Cardiac septum (tissue), 1 donor: Measurements from ENCODE around the gene CHN2. TPM values are rescaled to one million over a fixed set of nuclear protein-coding genes. Genes with fewer than 3 reads are reported as not detected.

ENCODE experiments used
- DNase-seq: peaks from one replicate; pipeline ENCODE4 v3.0.0-alpha.2; 2020; ENCODE audit warnings: low spot score
- intact Hi-C: fragments of 100-400 bp; cut with DNase I; formaldehyde crosslinking; loops from one replicate; pipeline ENCODE4 v1.14.0; 2022
- total RNA-seq: library from RNA; stranded (reverse); fragmentation: NEBNext Ultra II Directional; extraction: Animal tissue kit (Norgen Biotek cat#: 25700); gene quantifications from one replicate; pipeline ENCODE4 v1.2.1, GENCODE V29; 2021
- donor health status: DM: no; HTN: no; CAD: no.

Gene CHN2
- total RNA-seq, 1 donor from 2014 or later: 33.6 TPM

DNA sequence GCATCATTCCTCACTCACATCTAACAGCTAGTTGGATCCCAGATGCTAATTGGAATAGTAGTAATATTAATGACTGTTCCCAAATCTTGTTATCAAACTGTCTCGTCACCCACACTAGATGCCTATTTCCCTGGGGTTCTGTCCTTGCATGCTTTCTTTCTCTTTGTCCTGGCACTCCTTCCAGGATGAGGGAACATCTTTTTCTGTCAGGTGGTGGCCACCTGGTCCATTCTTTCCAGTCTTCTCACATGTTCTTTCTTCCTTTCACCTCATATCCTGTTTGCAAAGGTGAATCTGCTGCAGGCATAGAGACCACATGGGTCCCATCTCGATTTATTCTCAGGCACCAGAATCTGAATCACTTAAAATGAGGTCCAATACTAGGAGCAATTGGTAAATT, 126.0 kb downstream of the CHN2 start:
- DNase-seq: no peak
- intact Hi-C loops: no loop called here

DNA sequence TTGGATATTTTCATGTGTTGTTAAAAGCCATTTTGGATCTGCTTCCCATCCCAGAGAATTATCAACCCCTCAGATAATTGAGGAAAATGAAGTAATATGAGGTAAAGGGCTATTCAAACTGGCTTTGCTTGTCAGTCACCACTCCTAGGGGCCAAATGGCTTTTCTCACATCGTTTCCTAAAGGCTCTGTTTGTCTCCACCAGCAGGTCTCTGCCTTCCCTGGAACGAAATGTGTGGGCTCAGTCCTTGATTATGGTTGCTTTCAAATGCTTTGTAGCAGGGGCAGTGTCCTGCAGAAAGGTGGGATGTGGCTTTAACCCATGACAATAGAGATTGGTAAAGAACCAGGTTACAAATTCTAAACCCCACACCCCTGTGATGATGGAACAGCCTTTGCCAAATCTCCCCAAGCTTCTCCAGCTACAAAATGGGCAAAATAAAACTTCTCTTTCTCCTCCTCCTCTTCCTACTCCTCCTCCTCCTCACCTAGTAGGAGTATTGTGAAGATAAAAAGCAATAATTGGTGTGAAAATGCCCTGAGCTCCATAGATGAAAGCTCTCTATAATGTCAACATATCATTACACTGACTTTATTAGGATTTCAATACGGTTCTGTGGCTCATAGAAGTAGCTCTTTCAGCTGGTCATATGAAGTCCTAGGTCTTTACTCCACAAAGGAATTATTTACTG, 127.6 kb downstream of the CHN2 start:
- intact Hi-C loops: no loop called here
- no peak for DNase-seq

DNA sequence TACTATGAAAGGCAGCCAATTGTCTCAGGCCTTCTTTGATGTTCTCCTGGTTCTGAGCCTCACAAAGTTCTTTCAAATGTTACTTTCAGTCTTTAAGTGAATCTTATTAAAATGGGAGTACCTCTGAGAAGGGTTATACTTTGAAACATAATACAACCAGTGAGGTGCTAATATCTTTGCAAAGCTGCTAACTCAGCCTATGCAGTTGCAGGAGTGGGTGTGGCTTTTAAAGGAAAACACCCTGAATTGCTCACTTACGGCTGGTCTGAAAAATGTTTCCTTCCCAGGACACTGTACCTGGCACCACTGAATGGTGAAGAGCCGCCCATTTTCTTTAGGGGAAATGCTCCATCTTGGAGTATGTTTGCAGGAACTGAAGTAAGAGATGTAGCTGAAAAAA, 130.9 kb downstream of the CHN2 start:
- no peak for DNase-seq
- intact Hi-C loops: no loop called here

DNA sequence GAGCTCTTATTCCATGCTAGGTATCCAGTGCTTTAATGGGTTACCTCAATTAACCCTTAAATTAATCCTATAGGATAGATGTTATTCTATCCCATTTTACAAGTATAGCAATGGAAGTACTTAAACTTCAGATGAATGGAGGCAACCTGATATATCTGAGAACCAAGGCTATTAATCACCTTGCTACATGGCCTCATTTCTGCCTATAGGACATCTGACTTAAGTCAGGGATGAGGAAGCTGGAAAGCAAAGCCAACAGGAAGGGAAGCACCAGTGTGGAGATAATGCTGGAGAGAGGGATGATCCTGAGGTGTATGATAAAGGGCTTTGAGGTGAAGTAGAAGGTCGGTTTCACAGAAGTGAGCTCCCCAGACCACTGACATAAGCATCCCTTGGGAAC, 132.3 kb downstream of the CHN2 start:
- no peak for DNase-seq
- intact Hi-C loops: no loop called here

DNA sequence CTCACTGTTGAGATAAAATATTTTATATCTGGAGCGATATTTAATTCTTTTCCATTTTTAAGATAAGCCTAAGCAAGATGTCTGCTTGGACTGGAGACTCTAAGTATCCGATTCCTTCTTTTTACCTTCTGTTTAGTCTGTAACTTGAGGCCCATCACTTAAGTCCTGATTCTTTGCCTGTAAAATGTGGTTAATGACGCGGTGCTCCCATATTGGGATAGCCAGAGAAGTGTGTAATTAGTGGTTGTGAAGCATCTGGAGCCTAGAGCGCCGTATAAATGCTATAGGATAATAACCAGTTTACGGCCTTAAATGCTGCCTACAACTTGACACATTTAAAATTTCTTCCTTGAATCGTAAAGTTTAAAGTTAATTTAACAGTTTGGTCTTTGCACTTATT, 132.9 kb downstream of the CHN2 start:
- no peak for DNase-seq

DNA sequence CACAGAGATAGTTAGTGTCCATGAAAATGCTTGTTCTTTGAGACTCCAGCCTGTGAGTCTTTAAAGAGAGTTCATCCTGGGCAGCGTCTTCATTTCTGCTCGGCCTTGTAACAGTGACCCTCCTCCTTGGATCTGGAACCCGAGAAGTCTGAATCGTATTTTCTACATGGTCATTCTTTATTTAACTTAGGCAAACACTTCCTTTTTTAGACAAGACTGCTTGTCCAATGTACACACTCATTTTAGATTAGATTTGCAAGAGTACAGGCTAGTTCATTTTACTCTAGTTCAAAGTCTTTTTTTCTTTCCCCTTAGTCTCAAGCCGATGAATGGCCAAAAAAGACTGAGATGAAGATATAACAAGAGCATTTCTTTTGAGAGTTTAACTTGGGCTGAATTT, 133.5 kb downstream of the CHN2 start:
- intact Hi-C loops: no loop called here

More for the DNA sequence above, 132.9 kb downstream of the CHN2 start:
- intact Hi-C loops: no loop called here

DNA sequence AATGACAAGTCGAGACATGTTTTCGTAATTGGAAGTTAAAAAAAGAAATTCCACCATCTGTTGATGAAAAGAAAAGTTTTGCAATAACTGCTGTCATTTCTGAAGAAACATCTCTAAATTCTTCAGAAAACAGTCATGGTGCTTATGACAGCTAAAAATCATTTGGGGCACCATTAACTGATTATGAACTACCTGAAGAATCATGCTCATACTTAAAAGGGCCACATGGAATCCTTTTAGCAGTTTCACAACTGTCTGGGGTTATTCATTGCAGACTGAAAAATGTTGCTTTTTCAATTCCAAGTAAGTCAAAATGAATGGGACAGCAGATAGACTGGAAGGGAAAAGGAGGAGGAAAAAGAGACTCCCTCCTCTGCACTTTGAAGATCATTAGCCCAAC, 134.2 kb downstream of the CHN2 start:
- intact Hi-C loops: no loop called here
- DNase-seq: no peak

More for the DNA sequence above, 133.5 kb downstream of the CHN2 start:
- DNase-seq: no peak

DNA sequence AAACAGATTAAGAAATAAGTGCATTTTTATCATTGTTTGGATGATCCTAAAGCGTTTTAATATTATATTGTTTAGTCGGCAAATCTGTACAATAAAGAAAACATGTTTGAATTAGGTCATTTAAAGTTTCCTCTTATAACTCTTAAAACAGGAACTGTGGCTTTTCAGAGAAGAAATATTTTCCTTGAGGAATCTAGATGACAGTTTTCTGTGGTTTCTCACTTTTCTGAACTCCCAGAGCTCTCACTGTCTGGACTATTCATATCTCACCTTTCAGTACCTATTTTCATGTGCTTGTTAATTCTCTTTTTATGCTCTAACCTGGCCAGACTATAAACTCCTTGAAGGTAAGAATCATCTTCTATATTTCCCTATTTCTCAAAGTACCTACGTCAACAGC, 135.1 kb downstream of the CHN2 start:
- DNase-seq: no peak
- intact Hi-C loops: no loop called here

DNA sequence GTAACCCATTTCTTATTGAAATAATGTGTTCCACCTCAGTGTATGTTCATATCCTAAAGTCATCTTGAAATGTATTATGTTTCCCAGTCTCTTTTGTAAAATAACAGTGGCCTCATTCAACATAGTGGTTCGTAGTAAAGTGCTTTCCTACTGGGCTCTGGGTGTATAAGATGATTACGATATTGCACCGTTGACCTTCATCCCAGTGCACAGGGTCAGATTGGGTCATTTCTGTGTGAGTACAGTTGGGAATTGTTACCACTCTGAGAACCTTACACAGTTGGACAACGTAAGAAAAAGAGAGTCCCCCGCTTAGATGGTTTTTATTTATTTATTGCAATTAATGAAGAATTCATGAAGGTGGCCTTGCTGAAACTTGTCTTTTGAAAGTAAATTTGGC, 135.6 kb downstream of the CHN2 start:
- no peak for DNase-seq
- intact Hi-C loops: no loop called here

DNA sequence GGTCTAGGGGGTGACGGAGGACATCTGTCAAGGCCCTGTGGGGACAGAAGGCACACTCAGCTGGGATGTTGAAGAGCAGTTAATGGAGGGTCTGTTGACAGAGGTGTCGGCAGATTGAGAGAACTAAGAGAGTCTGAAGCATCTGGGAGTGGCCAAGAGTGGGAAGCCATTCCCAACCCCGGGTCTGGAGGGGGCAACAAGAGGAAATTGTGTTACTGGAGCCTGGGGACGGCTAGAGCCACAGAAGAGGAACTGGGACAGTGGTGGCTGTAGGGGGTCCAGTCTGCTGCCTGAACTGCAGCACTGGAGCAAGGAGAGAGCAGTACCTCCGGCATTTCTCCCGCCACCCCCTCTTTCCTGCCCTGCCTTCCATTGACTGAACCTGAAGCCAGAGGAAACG, 136.6 kb downstream of the CHN2 start:
- DNase-seq: no peak
- intact Hi-C loops: no loop called here

DNA sequence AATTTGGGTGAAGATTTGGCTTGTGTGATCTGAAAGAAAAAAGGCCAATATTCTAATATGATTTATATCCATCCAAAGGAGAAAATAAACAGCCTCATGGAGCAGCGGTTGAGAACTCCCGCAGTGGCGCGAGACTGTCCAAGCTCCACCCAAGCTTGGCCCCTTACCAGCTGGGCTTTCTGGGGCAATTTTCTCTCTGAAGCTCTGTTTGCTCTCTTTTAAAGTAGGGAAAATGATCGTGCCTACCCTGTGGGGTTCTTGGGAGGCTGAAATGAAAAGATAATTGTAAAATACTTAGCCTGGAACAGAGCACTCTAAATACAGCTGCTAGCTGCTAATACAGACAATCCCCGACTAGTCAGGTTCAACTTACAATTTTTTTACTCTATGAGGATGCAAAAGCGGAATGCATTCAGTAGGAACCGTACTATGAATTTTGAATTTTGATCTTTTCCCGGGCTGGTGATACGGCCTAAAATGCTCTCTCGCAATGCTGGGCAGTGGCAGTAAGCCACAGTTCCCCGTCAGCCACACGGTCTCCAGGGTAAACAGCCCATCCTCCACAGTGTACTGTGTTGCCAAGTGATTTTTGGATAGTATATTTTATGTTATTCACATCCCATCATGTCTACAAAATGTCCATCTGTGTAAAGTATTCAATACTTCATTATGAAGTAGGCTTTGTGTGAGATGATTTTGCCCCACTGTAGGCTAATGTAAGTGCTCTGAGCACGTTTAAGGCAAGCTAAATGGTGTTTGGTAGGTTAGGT, 137.7 kb downstream of the CHN2 start:
- intact Hi-C loops: no loop called here
- no peak for DNase-seq

DNA sequence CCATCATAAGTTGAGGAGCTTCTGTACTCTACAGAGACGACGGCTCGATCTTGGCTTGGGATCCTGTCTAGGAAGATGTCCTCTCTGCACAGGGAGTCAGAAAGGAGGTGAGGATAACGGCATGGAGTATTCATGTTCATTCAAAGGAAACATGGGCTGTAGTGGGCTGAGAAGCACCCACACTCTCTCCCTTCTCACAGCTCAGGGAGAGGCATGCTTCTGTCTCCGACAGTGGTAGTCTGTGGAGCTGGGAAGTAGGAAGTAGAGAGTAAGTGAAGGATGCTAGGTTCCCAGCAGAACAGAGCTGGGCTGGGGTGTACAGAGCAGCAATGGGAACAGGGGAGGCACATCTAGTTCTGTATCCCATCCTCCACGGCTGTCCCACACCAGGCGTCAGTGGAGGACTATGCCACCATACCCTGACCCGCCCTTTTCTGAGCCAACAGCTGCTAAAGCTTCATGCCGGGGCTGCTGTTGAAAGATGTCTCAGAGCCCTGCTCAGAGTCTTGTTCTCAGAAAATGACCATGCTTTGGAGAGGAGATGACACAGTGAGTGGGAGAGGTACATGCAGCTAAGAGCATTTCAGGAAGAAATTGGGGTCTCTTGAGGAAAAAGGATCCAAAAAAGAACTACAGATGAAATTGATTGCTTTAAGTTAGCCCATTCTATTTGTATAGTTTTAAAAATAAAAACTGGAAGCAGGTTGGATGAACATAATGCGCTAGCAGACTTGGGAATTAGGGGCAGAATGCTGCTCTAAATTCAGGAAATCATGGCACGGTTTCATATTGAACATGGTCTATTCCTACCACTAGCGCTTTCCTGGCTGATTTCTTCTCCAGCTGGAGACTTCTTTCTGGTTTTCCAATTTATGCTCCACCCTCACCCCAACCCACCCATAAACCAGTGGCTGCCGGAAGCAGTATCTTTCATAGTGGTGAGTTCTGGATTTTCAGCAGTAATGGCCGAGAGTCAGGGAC, 138.6 kb downstream of the CHN2 start:
- DNase-seq: no peak
- intact Hi-C loops: no loop called here

DNA sequence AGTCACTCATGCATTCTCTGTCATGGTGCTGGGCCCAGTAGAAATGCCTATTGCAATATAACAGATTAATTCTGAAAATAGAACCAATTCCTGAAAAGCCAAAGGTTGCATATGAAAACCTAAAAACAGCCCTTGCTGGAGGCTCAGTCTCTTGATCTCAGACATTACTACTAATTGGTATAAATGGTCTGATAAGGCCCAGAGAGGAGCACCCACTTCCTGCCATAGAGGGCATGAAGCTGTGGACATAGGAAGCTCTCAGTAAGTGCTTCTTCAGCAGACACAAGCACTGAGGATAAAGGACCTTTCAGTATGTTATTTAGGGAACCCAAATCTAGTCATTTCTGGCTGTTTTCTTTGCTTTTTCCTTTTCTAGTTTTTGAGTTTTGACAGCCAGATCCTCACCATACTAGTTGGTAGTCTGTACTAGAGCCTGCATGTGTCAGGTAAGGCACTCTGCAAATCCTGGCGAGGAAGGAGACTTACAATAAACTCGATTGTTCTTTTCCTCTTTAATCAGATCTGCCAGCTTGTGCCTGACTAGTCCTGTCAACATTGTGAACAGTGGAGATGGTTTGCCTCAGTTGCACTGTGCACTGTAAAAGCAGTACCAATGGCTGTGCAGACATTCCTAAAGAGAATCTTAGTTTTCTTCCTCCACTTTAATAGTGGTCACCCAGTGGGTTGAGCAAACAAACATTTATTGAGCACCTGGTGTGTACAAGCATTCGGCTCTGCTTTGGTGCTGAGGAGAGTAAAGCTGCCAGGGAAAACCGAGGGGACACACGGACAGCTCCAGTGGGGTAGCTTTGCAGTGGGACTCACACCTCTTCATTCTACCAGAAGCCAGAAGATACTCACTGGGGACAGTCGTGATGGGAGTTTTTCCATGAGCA, 140.9 kb downstream of the CHN2 start:
- intact Hi-C loops: no loop called here

DNA sequence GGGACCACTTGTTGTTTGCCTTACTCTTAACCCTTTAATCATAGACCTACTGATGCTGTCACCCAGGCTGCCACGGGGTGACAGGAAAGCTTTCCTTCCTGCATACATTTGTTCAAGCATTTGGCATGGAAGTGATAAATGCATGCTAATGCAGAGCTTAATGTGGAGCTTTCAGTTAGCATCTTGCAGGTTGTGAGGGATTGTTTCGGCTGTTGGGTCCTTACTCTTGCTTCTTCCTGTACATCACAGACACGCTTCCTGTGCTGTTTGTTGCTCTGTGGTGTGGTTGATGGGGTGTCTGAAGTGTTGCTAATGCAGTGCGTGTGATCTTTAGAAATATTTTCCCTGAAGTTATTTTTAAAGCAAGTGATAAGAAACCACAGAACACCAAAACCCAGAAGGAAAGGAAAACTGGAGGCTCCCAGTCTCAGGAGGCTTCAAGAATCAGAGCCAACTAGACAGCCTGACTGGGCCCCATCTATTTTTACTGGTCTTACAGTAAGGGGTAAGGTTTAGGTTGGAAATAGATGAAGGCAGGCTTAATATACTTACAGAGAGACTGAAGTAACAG, 143.1 kb downstream of the CHN2 start:
- intact Hi-C loops: no loop called here
- DNase-seq: no peak

More for the DNA sequence above, 140.9 kb downstream of the CHN2 start:
- DNase-seq: no peak

DNA sequence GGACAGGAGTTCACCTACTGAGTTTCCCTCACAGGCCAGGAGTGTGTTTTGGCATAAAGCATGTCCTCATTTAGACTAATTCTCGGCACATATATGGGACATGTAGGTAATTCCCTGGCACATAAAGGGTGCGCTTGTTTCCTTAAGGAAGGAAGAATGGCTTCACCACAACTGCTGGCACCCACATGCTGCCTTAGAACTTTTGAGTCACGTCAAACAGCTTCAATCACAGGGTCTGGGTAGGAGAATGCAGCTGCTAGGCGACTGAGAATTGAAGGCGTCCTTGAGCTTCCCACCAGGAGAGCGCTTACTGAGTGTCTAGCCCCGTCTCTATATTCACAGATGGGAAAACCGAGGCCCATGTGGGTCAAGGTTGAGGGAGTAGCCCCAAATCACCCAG, 146.1 kb downstream of the CHN2 start:
- intact Hi-C loops: no loop called here
- DNase-seq: no peak

DNA sequence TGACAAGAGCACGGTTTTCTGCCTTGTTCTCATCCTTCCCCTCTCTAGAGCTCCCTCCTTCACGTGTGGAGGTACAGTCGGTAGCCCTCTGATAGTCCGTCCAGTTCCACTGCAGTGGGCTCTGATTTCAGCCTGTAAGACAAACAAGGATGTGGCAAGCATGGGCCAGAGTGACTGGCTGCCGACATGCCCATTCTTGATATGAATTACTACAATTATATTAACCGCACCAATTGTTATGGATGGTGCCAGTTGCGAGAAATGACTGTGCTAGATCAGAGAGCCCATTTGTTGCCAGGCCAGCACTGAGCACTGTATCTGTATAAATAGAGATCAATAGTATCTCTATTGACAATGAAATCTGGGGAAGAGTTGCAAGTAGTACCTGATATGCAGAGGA, 146.6 kb downstream of the CHN2 start:
- intact Hi-C loops: no loop called here
- DNase-seq: no peak

DNA sequence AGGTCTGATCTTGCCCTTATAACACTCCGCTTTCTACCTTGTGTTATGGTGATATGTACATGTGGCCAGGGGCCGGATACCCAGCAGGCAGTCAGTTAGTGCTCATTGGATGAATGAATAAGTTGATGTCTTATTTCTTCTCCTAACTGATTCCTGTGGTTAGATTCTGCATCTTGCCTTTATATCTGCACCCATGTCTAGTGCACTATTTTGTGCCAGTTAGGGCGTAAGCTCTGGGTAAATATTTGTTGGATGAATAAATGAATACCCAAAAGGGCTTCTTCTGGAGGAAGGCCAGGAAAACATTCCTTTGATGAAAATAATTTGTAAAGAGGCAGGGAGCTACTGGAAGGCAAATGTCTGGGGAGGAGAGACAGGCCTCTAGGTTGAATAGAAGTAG, 148.2 kb downstream of the CHN2 start:
- DNase-seq: no peak
- intact Hi-C loops: no loop called here

DNA sequence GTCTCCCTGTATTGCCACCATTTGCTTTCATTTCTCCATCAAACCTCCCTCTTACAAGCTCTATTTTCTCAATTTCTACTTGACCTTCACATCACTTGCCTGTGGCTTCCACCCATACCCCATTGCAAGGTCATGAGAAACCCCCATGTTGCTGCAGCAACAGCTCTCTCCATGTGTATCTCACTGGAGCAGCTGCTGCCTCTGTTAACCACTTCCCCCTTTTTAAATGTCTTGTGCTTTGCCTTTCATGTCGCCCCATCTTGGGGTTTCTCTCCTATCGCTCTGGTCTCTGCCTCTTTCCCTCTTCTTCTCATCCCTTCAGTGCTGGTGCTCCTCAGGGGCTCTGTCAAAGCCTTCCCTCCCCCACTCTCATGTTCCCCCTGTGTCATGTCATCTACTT, 148.8 kb downstream of the CHN2 start:
- intact Hi-C loops: no loop called here
- DNase-seq: no peak
